ENCODE measurements around the gene PTBP3.

Gene PTBP3

GRCh38 chr9:112301420-112301819, 32.0 kb downstream of the PTBP3 start:
- no peak for DNase-seq (ENCODE audit: insufficient read length, low spot score)
- no peak for FAIRE-seq
- no peak for TF ChIP-seq CTCF (IDR thresholded peaks at IDR 0.05; ENCODE audit: insufficient read depth, missing control alignments)

GRCh38 chr9:112299514-112299913, 33.9 kb downstream of the PTBP3 start:
- FAIRE-seq (no peak), DNase-seq (ENCODE audit: insufficient read length, low spot score) (no peak)
- TF ChIP-seq CTCF (IDR thresholded peaks at IDR 0.05; ENCODE audit: insufficient read depth, missing control alignments) = no peak

- no peak for TF ChIP-seq CTCF (IDR thresholded peaks at IDR 0.05; ENCODE audit: insufficient read depth, missing control alignments)
- FAIRE-seq (no peak), DNase-seq (ENCODE audit: insufficient read length, low spot score) (no peak)
Observed at GRCh38 chr9:112296929-112297328, 36.5 kb downstream of the PTBP3 start.

GRCh38 chr9:112295174-112295573, 38.2 kb downstream of the PTBP3 start:
- DNase-seq (ENCODE audit: insufficient read length, low spot score) = no peak
- TF ChIP-seq CTCF (IDR thresholded peaks at IDR 0.05; ENCODE audit: insufficient read depth, missing control alignments) = no peak
- no peak for FAIRE-seq

GRCh38 chr9:112288029-112288428, 45.4 kb downstream of the PTBP3 start:
- TF ChIP-seq CTCF (IDR thresholded peaks at IDR 0.05; ENCODE audit: insufficient read depth, missing control alignments) = no peak
- DNase-seq (ENCODE audit: insufficient read length, low spot score) = no peak
- no peak for FAIRE-seq

- no peak for TF ChIP-seq CTCF (IDR thresholded peaks at IDR 0.05; ENCODE audit: insufficient read depth, missing control alignments)
- DNase-seq (ENCODE audit: insufficient read length, low spot score) = no peak
- FAIRE-seq = peak; percentile 21
Observed at GRCh38 chr9:112286926-112287325, 46.5 kb downstream of the PTBP3 start.

- no peak for TF ChIP-seq CTCF (IDR thresholded peaks at IDR 0.05; ENCODE audit: insufficient read depth, missing control alignments)
- DNase-seq (ENCODE audit: insufficient read length, low spot score) (no peak), FAIRE-seq (no peak)
Observed at GRCh38 chr9:112285056-112285455, 48.4 kb downstream of the PTBP3 start.

Measured in D721Med (cell line).